GF-D8 (cell line): ENCODE results near the gene TSHR.
"Not testable (repeated sequence)": the region's sequence is repeated elsewhere in the genome, so short reads cannot be mapped to it uniquely, and the experiment has no call there.

Source experiments
- DNase-seq: peaks from one replicate; lab custom pipeline; 2025; lab: John Stamatoyannopoulos, UW

The TSHR gene

GRCh38 chr14:80951491-80951890 is 3.9 kb upstream of the TSHR start:
- DNase-seq = no peak

GRCh38 chr14:80953211-80953610 is 2.2 kb upstream of the TSHR start:
- not testable (repeated sequence) for DNase-seq

- DNase-seq = no peak
Observed at GRCh38 chr14:80954687-80955299, 628 bp upstream of the TSHR start.

DNA sequence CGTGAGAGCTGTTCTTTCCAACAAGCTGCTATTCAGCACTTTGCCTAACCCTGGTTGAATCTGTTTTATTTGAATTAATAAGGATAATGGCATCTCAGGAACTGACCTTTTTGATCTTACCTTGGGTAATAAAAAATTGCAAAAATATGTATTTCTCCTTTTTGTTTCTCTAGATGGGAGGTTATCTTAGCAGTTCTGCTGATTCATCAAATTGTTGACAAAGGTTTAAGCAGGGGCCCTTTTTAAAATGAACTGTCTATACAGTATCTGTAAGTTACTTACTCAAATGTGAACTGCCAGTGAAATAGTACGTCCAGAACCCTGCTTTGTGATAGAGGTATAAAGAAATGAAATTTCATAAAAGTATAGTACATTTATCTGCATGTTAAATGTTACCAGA is 681 bp downstream of the TSHR start:
- no peak for DNase-seq

- DNase-seq = no peak
Observed at GRCh38 chr14:80956922-80957321, 1.5 kb downstream of the TSHR start.

GRCh38 chr14:80957613-80958012 is 2.2 kb downstream of the TSHR start:
- DNase-seq = no peak

- DNase-seq = no peak
Observed at GRCh38 chr14:80958226-80958625, 2.8 kb downstream of the TSHR start.

GRCh38 chr14:80958939-80959338 is 3.5 kb downstream of the TSHR start:
- DNase-seq = no peak

DNA sequence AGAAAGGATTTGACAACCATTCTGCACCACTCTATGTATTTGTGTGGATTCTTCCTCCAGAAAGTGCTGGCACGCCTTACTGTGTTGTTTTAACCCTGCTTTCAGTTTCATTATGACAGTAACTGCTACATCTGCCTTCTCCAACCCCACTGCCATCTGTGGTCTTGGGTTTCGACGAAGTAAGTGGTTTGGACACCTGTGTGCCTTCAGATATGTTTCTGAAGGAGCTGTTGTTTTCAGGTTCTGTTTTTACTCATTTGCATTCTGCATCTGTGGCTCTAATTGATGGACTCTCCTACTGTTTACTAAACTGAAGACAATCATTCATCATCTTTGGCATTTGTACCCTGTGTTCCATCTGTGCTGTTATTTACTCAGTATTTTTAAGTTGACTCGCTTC is 4.1 kb downstream of the TSHR start:
- DNase-seq = no peak

GRCh38 chr14:80965037-80965436 is 9.6 kb downstream of the TSHR start:
- no peak for DNase-seq

- no peak for DNase-seq
Observed at GRCh38 chr14:80973931-80974641, 18.7 kb downstream of the TSHR start.

DNA sequence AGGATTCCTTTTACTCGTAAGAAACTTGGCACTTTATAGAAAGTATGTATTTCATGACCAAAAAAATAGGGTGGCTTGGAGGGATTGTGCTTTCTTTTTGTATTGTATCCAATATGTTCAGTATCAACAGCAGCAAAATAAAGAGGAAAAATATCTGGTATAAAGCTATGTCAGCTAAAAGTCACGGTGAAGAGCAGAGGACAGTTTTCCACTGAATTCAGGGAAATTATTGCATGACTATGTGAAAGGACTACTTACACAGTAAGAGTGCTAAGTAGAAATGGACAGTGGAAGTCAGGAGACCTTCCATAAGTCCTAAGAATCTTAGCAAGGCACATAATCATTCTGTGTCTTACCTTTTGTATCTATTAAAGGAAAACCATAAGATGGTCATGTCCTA is 19.3 kb downstream of the TSHR start:
- DNase-seq = no peak

DNA sequence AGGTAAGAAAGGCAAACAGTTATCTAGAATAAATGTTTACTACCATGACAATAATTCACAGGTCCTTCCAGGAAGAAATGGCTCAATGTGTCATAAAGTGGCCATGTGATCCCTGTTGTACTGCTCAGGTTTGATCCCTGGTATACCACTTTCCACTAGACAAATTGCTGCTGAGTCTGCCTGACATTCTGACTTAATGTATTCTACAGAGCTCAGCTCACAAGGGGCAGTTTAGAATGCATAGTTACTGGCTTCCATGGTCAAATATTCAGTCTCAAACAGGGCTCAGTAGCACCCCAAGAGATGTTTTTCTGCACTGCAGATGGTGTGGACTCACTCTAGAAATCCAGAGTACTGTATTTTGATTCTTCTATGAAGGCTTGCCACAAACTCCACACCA is 21.8 kb downstream of the TSHR start:
- no peak for DNase-seq

DNA sequence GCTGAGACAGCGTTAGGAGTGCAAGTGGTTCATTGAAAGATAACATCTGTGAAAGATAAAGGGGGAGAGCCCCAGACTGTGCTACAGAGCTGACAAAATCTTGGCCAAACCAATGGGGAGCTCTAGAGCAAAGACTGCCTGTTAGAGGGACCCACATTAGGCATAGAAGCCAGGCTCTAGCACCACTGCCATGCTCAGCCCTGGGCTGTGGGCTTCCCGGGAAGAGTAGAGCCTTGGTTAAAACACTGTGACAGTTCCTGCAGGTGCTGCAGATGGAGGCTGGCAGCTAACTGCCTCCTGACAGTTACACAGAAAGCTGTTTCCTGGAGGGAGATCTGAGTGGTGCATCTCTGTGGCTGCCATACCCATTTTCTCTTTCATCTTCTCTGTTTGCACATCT is 23.0 kb downstream of the TSHR start:
- no peak for DNase-seq

DNA sequence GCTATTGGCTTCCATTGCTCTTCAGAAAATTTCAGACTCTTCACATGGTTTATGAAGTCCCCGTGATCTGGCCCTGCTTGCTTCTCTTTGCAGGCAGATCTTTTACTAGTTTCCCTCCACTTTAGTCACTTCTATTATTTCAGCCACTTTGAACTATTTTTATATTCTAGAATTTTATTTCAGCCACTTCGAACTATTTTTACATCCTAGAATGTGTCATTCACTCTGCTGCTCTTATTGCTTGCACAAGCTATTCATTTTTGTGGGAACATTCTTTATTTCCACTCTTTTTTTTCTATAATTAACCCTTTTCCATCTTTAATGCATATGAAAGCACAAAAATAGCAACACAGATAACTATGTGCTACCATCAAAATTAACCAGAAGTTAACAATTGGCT is 24.5 kb downstream of the TSHR start:
- DNase-seq = no peak

DNA sequence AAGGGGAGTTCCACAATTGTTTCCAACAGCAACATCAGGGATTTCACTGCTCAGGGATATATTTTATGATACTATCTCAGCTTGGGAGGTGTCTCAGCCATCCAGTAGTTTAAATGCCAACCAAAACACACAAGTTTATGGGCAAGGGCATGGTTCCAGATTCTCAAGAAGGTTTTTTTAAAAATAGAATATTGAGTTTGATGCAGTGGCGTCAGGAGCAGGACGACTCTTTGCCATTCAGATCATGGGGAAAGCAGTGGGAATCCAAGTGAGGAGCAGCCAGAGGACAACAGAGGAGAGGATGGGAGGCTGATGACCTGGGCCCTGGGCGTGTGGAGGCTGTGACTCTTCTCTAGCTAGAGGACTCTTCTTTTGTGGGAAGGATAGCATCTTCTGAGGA is 25.7 kb downstream of the TSHR start:
- DNase-seq = no peak

- DNase-seq = no peak
Observed at GRCh38 chr14:80981673-80982072, 26.3 kb downstream of the TSHR start.

DNA sequence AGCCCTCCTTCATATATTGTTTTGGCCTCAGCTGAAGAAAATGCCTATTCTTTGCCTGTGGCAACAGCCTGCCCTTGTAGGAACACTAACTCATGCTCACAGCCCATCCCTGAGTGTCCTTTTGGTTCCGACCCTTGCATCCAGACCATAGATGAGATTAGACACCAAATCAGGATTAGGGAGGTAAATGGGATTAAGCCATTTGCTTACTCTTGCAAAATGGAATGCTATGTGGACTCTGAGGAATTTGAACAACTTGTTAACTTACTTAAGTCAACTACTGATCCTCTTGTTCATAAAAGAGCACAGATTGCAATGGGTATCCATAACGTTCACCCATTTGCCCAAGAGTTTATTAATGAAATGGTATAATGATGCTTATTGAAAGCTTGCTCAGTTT is 27.3 kb downstream of the TSHR start:
- no peak for DNase-seq

- DNase-seq = no peak
Observed at GRCh38 chr14:80987235-80988032, 32.0 kb downstream of the TSHR start.

DNA sequence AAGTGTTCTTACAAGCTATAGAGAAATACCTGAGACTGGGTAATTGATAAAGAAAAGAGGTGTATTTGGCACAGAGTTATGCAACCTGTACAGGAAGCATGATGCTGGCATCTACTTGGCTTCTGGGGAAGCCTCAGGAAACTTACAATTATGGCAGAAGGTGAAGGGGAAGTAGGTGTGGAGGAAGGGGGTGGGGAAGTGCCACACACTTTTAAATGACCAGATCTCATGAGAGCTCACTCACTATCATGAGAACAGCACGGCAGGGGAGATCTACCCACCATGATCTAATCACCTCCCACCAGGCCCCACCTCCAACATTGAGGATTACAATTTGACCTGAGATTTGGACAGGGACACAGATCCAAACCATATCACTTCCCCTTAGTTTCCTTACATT is 32.8 kb downstream of the TSHR start:
- no peak for DNase-seq

DNA sequence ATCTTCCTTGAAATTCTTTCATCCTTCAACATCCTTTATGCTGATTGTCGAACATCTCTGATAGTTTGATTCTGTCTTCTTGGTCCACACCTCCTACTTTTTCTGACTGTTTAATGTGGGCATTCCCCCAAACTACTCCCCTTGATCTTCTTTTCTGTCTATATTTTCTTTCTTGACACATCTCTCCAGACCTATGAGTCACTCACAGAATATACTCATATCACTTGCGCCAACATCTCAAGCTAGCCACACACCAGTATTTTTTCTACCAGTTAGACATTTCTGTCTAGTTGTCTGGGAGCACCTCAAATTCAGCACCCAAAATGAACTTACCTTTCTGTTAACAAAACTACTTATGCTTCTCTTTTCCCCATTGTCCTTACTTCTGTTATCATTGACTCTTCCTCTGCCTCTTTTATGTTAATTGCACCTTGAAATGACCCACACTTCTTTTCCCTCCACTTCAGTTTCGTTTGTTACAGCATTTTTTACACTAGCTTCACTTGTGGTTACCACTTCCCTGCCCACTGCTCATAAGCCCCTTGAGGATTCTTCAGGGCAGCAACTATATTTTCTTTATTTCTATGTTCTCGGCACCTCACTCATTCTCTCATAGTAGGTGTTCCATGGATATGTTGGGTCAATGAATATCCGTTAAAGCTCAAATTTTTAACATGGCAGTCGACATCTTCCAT is 33.5 kb downstream of the TSHR start:
- DNase-seq = no peak

DNA sequence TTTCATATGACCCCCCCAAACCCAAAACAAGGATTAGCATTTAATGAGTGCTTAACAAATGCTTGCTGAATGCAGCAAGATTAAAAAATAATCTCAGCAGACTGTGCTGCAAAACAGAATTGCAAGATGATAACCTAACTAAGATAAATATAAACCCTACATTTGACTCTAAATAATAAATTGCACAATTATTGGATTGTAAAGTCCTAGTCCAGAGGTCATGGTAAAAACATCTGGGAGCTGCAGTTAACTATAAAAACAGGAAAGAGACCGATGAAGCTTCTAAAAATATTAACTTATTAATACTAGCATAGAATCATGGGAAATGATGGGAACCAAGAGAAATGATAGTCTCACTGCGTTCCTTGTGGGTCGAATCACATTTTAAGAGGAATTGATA is 37.2 kb downstream of the TSHR start:
- DNase-seq = no peak
